K562 (cell line): ENCODE measurements around the gene ZC3H12C. TPM values are rescaled to one million over a fixed set of nuclear protein-coding genes. Genes with fewer than 3 reads are reported as not detected.

Experiments
- ATAC-seq: fragments of 200-7000 bp; cut with Tn5 transposase; 3 replicates; pipeline ENCODE4 v1.9.1; 2020; ENCODE audit warnings: moderate library complexity
- BruUV-seq: library from RNA; stranded (reverse); fragments of 400-500 nt; replicated peaks from 2 replicates; lab custom pipeline; 2021; lab: Mats Ljungman, UMichigan
- CTCF ChIA-PET: fragments of 300-600 bp; formaldehyde crosslinking; extraction: SDS; loops from one replicate; lab custom pipeline; 2021; ENCODE audit warnings: low intra/inter-chr PET ratio; lab: Yijun Ruan, JAX
- POLR2A ChIA-PET: fragments of 300-600, 350-650 bp; sonication (Branson Sonifier 250); formaldehyde crosslinking; extraction: SDS; loops from one replicate; lab custom pipeline; 2021; ENCODE audit warnings: antibody characterized with exemption, inconsistent platforms; lab: Yijun Ruan, JAX
- DNase-seq, 4 experiments: peaks; one replicate each; pipeline versions ENCODE4 v3.0.0 to v3.0.0-alpha.2; 2011 to 2018; ENCODE audit warnings: low spot score in 3 of 4, mixed read lengths in 3 of 4; ENCODE audit errors: extremely low read depth in 1 of 4
- FAIRE-seq: peaks from 2 replicates; lab custom pipeline; 2011; peaks lifted over from hg19 to GRCh38; lab: Jason Lieb, UNC
- H2AFZ ChIP-seq: 2 replicates; pipeline ENCODE4 v1.6.0; 2011; ENCODE audit warnings: low read depth, low read length, control low read depth, inconsistent platforms
- H3K27ac ChIP-seq: fragments of 200-600 bp; 3 replicates; pipeline ENCODE4 v1.8.0; 2011; ENCODE audit warnings: low read depth, mild to moderate bottlenecking, control low read depth, inconsistent platforms, low read length, moderate library complexity, mixed read lengths; ENCODE audit errors: extremely low read depth
- H3K27me3 ChIP-seq, 2 experiments: fragments of 300-600 bp in 1 of 2; 2 replicates in 1 of 2; 3 replicates in 1 of 2; pipeline versions ENCODE4 v1.6.0 to v1.8.0; 2011; ENCODE audit warnings: inconsistent platforms in 2 of 2, low read length in 2 of 2, mild to moderate bottlenecking in 1 of 2, mixed read lengths in 1 of 2, moderate library complexity in 1 of 2; ENCODE audit not compliant: control insufficient read depth in 2 of 2, insufficient read depth in 2 of 2
- H3K36me3 ChIP-seq: fragments of 300-600 bp; 3 replicates; pipeline ENCODE4 v1.8.0; 2011; ENCODE audit warnings: mild to moderate bottlenecking, low read length, inconsistent platforms; ENCODE audit not compliant: control insufficient read depth, insufficient read depth
- H3K4me1 ChIP-seq, 2 experiments: fragments of 200-600 bp in 1 of 2; replicated peaks in 1 of 2; 2 replicates in 1 of 2; 3 replicates in 1 of 2; pipeline versions ENCODE4 v1.5.1 to v1.8.0; 2011; ENCODE audit warnings: inconsistent platforms in 2 of 2, low read length in 2 of 2, mild to moderate bottlenecking in 1 of 2, mixed read lengths in 1 of 2, moderate library complexity in 1 of 2; ENCODE audit not compliant: control insufficient read depth in 2 of 2, insufficient read depth in 2 of 2
- H3K4me2 ChIP-seq: 2 replicates; pipeline ENCODE4 v1.6.1; 2011; ENCODE audit warnings: low read length, control low read depth, inconsistent platforms, mixed read lengths; ENCODE audit not compliant: insufficient read depth
- H3K4me3 ChIP-seq: fragments of 200-600 bp; sonication (generic), shearing (Covaris generic); 2 replicates; pipeline ENCODE4 v1.5.1; 2016; ENCODE audit warnings: control low read depth, inconsistent platforms
- H3K79me2 ChIP-seq: fragments of 200-600 bp; 3 replicates; pipeline ENCODE4 v1.8.0; 2011; ENCODE audit warnings: low read length, inconsistent platforms; ENCODE audit not compliant: control insufficient read depth, insufficient read depth
- H3K9ac ChIP-seq, 2 experiments: 2 replicates each; pipeline versions ENCODE4 v1.6.0 to v1.6.1; 2011; ENCODE audit warnings: low read depth in 2 of 2, low read length in 2 of 2, control low read depth in 1 of 2, inconsistent platforms in 1 of 2, mild to moderate bottlenecking in 1 of 2, mixed read lengths in 1 of 2; ENCODE audit not compliant: insufficient read depth in 1 of 2
- H3K9me1 ChIP-seq: one replicate; pipeline ENCODE4 v1.6.0; 2011; ENCODE audit warnings: inconsistent platforms, mild to moderate bottlenecking, low read length, moderate library complexity; ENCODE audit not compliant: control insufficient read depth, insufficient read depth
- H3K9me3 ChIP-seq: replicated peaks from 2 replicates; pipeline ENCODE4 v1.5.1; 2011; ENCODE audit warnings: low read depth, low read length, inconsistent platforms; ENCODE audit not compliant: control insufficient read depth, insufficient read depth
- H4K20me1 ChIP-seq: replicated peaks from 2 replicates; pipeline ENCODE4 v1.6.1; 2011; ENCODE audit warnings: low read length, inconsistent platforms, mixed read lengths; ENCODE audit not compliant: control insufficient read depth, insufficient read depth
- ADNP ChIP-seq: fragments of 200-800 bp; sonication (Bioruptor generic); IDR thresholded peaks from 2 replicates; pipeline ENCODE4 v1.6.1; 2016; ENCODE audit warnings: missing genetic modification characterization, missing compliant biosample characterization
- BCOR ChIP-seq: fragments of 450-650 bp; IDR thresholded peaks from 2 replicates; pipeline ENCODE4 v1.6.1; 2016
- CBFA2T3 ChIP-seq: fragments of 450-650 bp; IDR thresholded peaks from 2 replicates; pipeline ENCODE4 v1.6.1; 2017
- CEBPG ChIP-seq, 3 experiments: fragments of 200-800 bp in 1 of 3; sonication (Bioruptor generic) in 1 of 3; sonication (generic) in 1 of 3; formaldehyde crosslinking in 1 of 3; IDR thresholded peaks in 2 of 3; conservative IDR thresholded peaks in 1 of 3; 2 replicates each; pipeline versions ENCODE4 v1.6.1 to v1.8.0; 2016 to 2022; ENCODE audit warnings: missing compliant biosample characterization in 2 of 3, missing genetic modification characterization in 2 of 3, mild to moderate bottlenecking in 1 of 3, missing genetic modification reagents in 1 of 3
- CHD4 ChIP-seq: fragments of 200-600 bp; sonication (generic); IDR thresholded peaks from 3 replicates; pipeline ENCODE4 v1.6.1; 2012; ENCODE audit warnings: low read depth, mild to moderate bottlenecking, mixed read lengths, low read length, inconsistent platforms; ENCODE audit not compliant: insufficient read depth, insufficient replicate concordance, poor library complexity, severe bottlenecking
- KDM1A ChIP-seq, 2 experiments: fragments of 450-650 bp; IDR thresholded peaks; 2 replicates each; pipeline ENCODE4 v1.6.1; 2016; ENCODE audit warnings: mild to moderate bottlenecking in 2 of 2
- MEF2A ChIP-seq: IDR thresholded peaks from 2 replicates; pipeline ENCODE4 v1.6.1; 2011; ENCODE audit warnings: low read depth, mild to moderate bottlenecking, low read length, moderate library complexity; ENCODE audit not compliant: control insufficient read depth
- PREB ChIP-seq: sonication (generic); formaldehyde crosslinking; IDR thresholded peaks from 2 replicates; pipeline ENCODE4 v1.8.1; 2023; ENCODE audit warnings: mild to moderate bottlenecking, missing genetic modification reagents
- RBM25 ChIP-seq: fragments of 200-400 bp; formaldehyde crosslinking; IDR thresholded peaks from 2 replicates; pipeline ENCODE4 v1.6.1; 2018; ENCODE audit warnings: low read length, low read depth, moderate library complexity; ENCODE audit not compliant: severe bottlenecking
- TEAD1 ChIP-seq, 2 experiments: fragments of 450-650 bp in 1 of 2; sonication (generic) in 1 of 2; formaldehyde crosslinking; IDR thresholded peaks; 2 replicates each; pipeline versions ENCODE4 v1.4.0 to v1.8.0; 2020 to 2022; ENCODE audit warnings: mild to moderate bottlenecking in 2 of 2, missing genetic modification reagents in 1 of 2
- WGBS: fragments of 100-300 bp; shearing (Covaris generic); methylation state at CpG from one replicate; pipeline ENCODE4 v1.1.6; 2016; ENCODE audit warnings: low coverage, mixed read lengths; ENCODE audit not compliant: insufficient coverage; ENCODE audit errors: missing lambda C conversion rate; 5-methylcytosine and 5-hydroxymethylcytosine counted together
- in situ Hi-C: fragments of 300-500 bp; cut with MboI; formaldehyde crosslinking; loops from 4 replicates; pipeline ENCODE4 v1.15.0; 2018; ENCODE audit warnings: inconsistent platforms, mixed read lengths
- intact Hi-C: fragments of 100-400 bp; cut with micrococcal nuclease; formaldehyde crosslinking; loops from 2 replicates; pipeline ENCODE4 v1.14.2; 2022
- polyA plus RNA-seq, 8 experiments: library from polyadenylated mRNA; depleted of rRNA in 4 of 8; stranded (reverse) in 5 of 8; unstranded in 3 of 8; fragments of >200 nt; fragmentation: Nextera tagmentation in 2 of 8; fragmentation: Illumina TruSeq in 1 of 8; extraction: Ambion mirVana in 2 of 8; extraction: Trizol in 1 of 8; gene quantifications; 2 replicates each; pipeline versions ENCODE4 v1.2.1 to v1.2.3, GENCODE V29; 2011 to 2014; ENCODE audit warnings: inconsistent platforms in 1 of 8, missing spikeins in 1 of 8
- total RNA-seq, 7 experiments: library from RNA; depleted of rRNA in 6 of 7; stranded (reverse); fragments of >200 nt in 6 of 7; fragmentation: Illumina TruSeq in 2 of 7; extraction: Trizol in 2 of 7; gene quantifications; 2 replicates each; pipeline versions ENCODE4 v1.2.1 to v1.2.3, GENCODE V29; 2011 to 2021; ENCODE audit warnings: low replicate concordance in 1 of 7

The ZC3H12C gene
- total and polyA plus RNA-seq, 9 of the 15 experiments (the other 6 are each of a cell fraction or from before 2014, with no cell fraction given), result 0.56 to 5.9 (median 3.3) TPM

GRCh38 chr11:110081462-110082376 is 11.5 kb upstream of the ZC3H12C start:
- TF ChIP-seq TEAD1 (CRISPR knock-in tag; IDR thresholded peaks at IDR 0.05) (no peak), MEF2A (no peak), BCOR (peak; percentile 86), CBFA2T3 (peak; percentile 10; the same call in 1 of the 2 replicates), ADNP (peak; percentile 44; the same call in 1 of the 2 replicates), CHD4 (peak; percentile 42), PREB (CRISPR knock-in tag) (no peak), RBM25 (peak; percentile 80), CEBPG (CRISPR knock-in tag; IDR thresholded peaks at IDR 0.05) (no peak), CEBPG (tag; conservative IDR thresholded peaks at IDR 0.05 in 1 of 2, IDR thresholded peaks at IDR 0.05 in 1 of 2) (0 out of 4 replicates have a peak, but pooled peaks of 1 of the 2 experiments have one; percentile 16), KDM1A (IDR thresholded peaks at IDR 0.05) (peak; percentile 21 to 59; a peak in 1 of 4 replicates)
- no peak overlapping the region for H3K9ac ChIP-seq
- DNase-seq (no peak), ATAC-seq (no peak), FAIRE-seq (no peak)
- no peak overlapping the region for H3K4me2 ChIP-seq
- H3K27ac ChIP-seq, result no peak overlapping the region
- H3K36me3 ChIP-seq, result no peaks in the 10 kb centered on the region
- no peak overlapping the region for H2AFZ ChIP-seq
- ChIA-PET POLR2A (interaction anchor here (0.7 kb wide), 1 partner anchor 11 kb away, joined by 3 read pairs; no protein-coding TSS in a partner anchor), CTCF (no interaction called here)
- H3K27me3 ChIP-seq, result no peaks in the 10 kb centered on the region
- H3K79me2 ChIP-seq, result no peaks in the 10 kb centered on the region
- WGBS, result 50% methylated on average over 7 of the region's 7 CpGs
- peaks cover 0 to 26% of the 10 kb centered on the region in 2 experiments; a peak in 3 of 5 replicates for H3K4me1 ChIP-seq
- no TSS peak for BruUV-seq
- H3K9me3 ChIP-seq, result peaks cover 4% of the 10 kb centered on the region; the same call in 1 of the 2 replicates
- no peaks in the 10 kb centered on the region for H4K20me1 ChIP-seq
- H3K4me3 ChIP-seq, result no peak overlapping the region
- intact Hi-C loops (no loop called here), in situ Hi-C loops (no loop called here)
- H3K9me1 ChIP-seq, result no peaks in the 10 kb centered on the region
